ENCODE data around the gene TEX44.

The TEX44 gene

GRCh38 chr2:231592636-231593145 is at the start of gene TEX44:
TEX44 (plus strand) TSS chr2:231592864; CDS start chr2:231592952, 88 bp downstream.
- in situ Hi-C loops (cut with HindIII; ENCODE audit: low pct_ligation_motif_present, low sequenced_read_pairs), result no loop called here
- no peaks in the 10 kb centered on the region for H3K27me3 ChIP-seq (replicated peaks)
- H3K36me3 ChIP-seq (replicated peaks), result no peaks in the 10 kb centered on the region
- no peak within 1 kb of the TSS for H3K4me3 ChIP-seq (ENCODE audit: low read depth, low read length)
- TF ChIP-seq CTCF (IDR thresholded peaks at IDR 0.05; ENCODE audit: low read depth, low read length, missing control alignments), result no peak
- H3K27ac ChIP-seq, result no peak within 1 kb of the TSS
- no peak for DNase-seq

- peak; percentile 89 for DNase-seq
- Histone ChIP-seq H3K27me3 (replicated peaks) (no peaks in the 10 kb centered on the region), H3K27ac (peak overlapping the region; percentile 90), H3K36me3 (replicated peaks) (no peaks in the 10 kb centered on the region), H3K4me3 (ENCODE audit: low read depth, low read length) (no peak overlapping the region)
- in situ Hi-C loops (cut with HindIII; ENCODE audit: low pct_ligation_motif_present, low sequenced_read_pairs), result no loop called here
- no peak for TF ChIP-seq CTCF (IDR thresholded peaks at IDR 0.05; ENCODE audit: low read depth, low read length, missing control alignments)
These were observed 47.4 kb upstream of the TEX44 start for GRCh38 chr2:231545105-231545902.

- in situ Hi-C loops (cut with HindIII; ENCODE audit: low pct_ligation_motif_present, low sequenced_read_pairs), result no loop called here
- H3K27me3 ChIP-seq (replicated peaks), result no peaks in the 10 kb centered on the region
- no peak overlapping the region for H3K27ac ChIP-seq
- TF ChIP-seq CTCF (IDR thresholded peaks at IDR 0.05; ENCODE audit: low read depth, low read length, missing control alignments), result no peak
- no peak overlapping the region for H3K4me3 ChIP-seq (ENCODE audit: low read depth, low read length)
- H3K36me3 ChIP-seq (replicated peaks), result no peaks in the 10 kb centered on the region
- DNase-seq, result no peak
These were observed 46.5 kb upstream of the TEX44 start for GRCh38 chr2:231546014-231546715.

GRCh38 chr2:231547315-231548110 is 45.2 kb upstream of the TEX44 start:
- Histone ChIP-seq H3K27me3 (replicated peaks) (no peaks in the 10 kb centered on the region), H3K4me3 (ENCODE audit: low read depth, low read length) (no peak overlapping the region), H3K36me3 (replicated peaks) (no peaks in the 10 kb centered on the region), H3K27ac (no peak overlapping the region)
- in situ Hi-C loops (cut with HindIII; ENCODE audit: low pct_ligation_motif_present, low sequenced_read_pairs), result no loop called here
- no peak for DNase-seq
- no peak for TF ChIP-seq CTCF (IDR thresholded peaks at IDR 0.05; ENCODE audit: low read depth, low read length, missing control alignments)

- H3K27ac ChIP-seq, result no peak overlapping the region
- in situ Hi-C loops (cut with HindIII; ENCODE audit: low pct_ligation_motif_present, low sequenced_read_pairs), result no loop called here
- no peak overlapping the region for H3K4me3 ChIP-seq (ENCODE audit: low read depth, low read length)
- H3K36me3 ChIP-seq (replicated peaks), result no peaks in the 10 kb centered on the region
- no peaks in the 10 kb centered on the region for H3K27me3 ChIP-seq (replicated peaks)
- DNase-seq, result no peak
- TF ChIP-seq CTCF (IDR thresholded peaks at IDR 0.05; ENCODE audit: low read depth, low read length, missing control alignments), result no peak
These were observed 43.9 kb upstream of the TEX44 start for GRCh38 chr2:231548752-231549151.

Measured in brain microvascular endothelial cell (primary cell).